ENCODE results near the gene DDIT4.

Gene DDIT4

GRCh38 chr10:72258617-72259016 lies 15.1 kb upstream of the DDIT4 start:
- TF ChIP-seq, protein P1, sequence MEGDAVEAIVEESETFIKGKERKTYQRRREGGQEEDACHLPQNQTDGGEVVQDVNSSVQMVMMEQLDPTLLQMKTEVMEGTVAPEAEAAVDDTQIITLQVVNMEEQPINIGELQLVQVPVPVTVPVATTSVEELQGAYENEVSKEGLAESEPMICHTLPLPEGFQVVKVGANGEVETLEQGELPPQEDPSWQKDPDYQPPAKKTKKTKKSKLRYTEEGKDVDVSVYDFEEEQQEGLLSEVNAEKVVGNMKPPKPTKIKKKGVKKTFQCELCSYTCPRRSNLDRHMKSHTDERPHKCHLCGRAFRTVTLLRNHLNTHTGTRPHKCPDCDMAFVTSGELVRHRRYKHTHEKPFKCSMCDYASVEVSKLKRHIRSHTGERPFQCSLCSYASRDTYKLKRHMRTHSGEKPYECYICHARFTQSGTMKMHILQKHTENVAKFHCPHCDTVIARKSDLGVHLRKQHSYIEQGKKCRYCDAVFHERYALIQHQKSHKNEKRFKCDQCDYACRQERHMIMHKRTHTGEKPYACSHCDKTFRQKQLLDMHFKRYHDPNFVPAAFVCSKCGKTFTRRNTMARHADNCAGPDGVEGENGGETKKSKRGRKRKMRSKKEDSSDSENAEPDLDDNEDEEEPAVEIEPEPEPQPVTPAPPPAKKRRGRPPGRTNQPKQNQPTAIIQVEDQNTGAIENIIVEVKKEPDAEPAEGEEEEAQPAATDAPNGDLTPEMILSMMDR (IDR thresholded peaks at IDR 0.05) = no peak
- Histone ChIP-seq H3K27me3 (no peaks in the 10 kb centered on the region), H3K9me3 (no peaks in the 10 kb centered on the region), H3K4me1 (ENCODE audit: control insufficient read depth in 1 of 2, insufficient read depth in 1 of 2, low read depth in 1 of 2, low read length in 1 of 2) (peaks cover 29 to 38% of the 10 kb centered on the region in 2 experiments), H3K36me3 (no peaks in the 10 kb centered on the region), H3K4me3 (ENCODE audit: low read depth in 1 of 2, low read length in 1 of 2) (no peak overlapping the region), H3K27ac (no peak overlapping the region)

GRCh38 chr10:72259491-72260238 lies 14.1 kb upstream of the DDIT4 start:
- H3K27ac ChIP-seq = no peak overlapping the region
- TF ChIP-seq, protein P1 (IDR thresholded peaks at IDR 0.05) = no peak
- no peaks in the 10 kb centered on the region for H3K27me3 ChIP-seq
- no peaks in the 10 kb centered on the region for H3K9me3 ChIP-seq
- H3K4me1 ChIP-seq (ENCODE audit: control insufficient read depth in 1 of 2, insufficient read depth in 1 of 2, low read depth in 1 of 2, low read length in 1 of 2) = peaks cover 29 to 35% of the 10 kb centered on the region in 2 experiments
- no peak overlapping the region for H3K4me3 ChIP-seq (ENCODE audit: low read depth in 1 of 2, low read length in 1 of 2)
- H3K36me3 ChIP-seq = no peaks in the 10 kb centered on the region

GRCh38 chr10:72260239-72260975 lies 13.3 kb upstream of the DDIT4 start:
- no peaks in the 10 kb centered on the region for H3K36me3 ChIP-seq
- TF ChIP-seq, protein P1 (IDR thresholded peaks at IDR 0.05) = no peak
- no peaks in the 10 kb centered on the region for H3K27me3 ChIP-seq
- peak overlapping the region; percentile 22 for H3K27ac ChIP-seq
- peak overlapping the region; percentile 62 to 65 for H3K4me3 ChIP-seq (ENCODE audit: low read depth in 1 of 2, low read length in 1 of 2)
- H3K9me3 ChIP-seq = no peaks in the 10 kb centered on the region
- H3K4me1 ChIP-seq (ENCODE audit: control insufficient read depth in 1 of 2, insufficient read depth in 1 of 2, low read depth in 1 of 2, low read length in 1 of 2) = peaks cover 21 to 28% of the 10 kb centered on the region in 2 experiments

DNA sequence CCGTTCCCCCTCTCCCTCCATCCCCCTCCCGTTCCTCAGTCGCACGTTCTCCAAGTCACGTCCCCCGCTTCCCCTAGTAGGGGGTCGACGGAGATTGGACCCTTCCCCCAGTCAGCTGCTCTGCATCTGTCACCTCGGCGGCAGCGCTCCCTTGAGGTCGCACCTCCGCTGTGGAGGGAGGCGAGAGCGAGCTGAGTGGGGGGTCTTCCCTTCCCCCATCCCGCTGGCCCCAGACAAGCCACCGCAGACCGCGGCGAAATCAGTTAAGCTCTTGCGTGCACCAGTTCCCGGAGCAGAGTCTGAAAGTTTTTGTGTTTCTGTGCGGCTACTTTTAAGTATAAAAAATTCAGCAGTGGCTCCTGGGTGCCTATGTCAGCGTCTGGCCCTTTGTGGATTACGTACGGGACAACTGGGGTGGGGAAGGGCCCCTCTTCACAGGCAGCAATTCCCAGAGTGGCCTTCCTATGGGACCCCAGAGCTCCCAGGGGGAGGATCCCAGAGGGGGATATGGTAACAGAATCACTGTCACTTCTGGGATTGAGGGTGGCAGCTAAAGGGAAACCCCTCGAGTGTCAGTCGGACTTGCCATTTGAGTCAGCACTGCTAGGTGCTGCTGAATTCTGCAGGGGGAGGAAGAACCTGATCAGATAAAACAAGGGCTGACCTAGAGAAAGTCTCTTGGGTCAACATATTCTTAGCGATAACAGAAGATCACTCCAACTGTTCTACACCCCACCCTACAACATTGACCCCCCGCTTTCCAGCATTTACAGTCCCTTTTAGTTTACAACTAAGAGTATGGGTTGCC lies 12.5 kb upstream of the DDIT4 start:
- H3K4me3 ChIP-seq (ENCODE audit: low read depth in 1 of 2, low read length in 1 of 2) = peak overlapping the region; percentile 62 to 65

More for the DNA sequence above, 12.5 kb upstream of the DDIT4 start:
- H3K36me3 ChIP-seq = no peaks in the 10 kb centered on the region
- H3K4me1 ChIP-seq (ENCODE audit: control insufficient read depth in 1 of 2, insufficient read depth in 1 of 2, low read depth in 1 of 2, low read length in 1 of 2) = peaks cover 21 to 28% of the 10 kb centered on the region in 2 experiments
- H3K27ac ChIP-seq = peak overlapping the region; percentile 22
- H3K27me3 ChIP-seq = no peaks in the 10 kb centered on the region
- no peaks in the 10 kb centered on the region for H3K9me3 ChIP-seq
- TF ChIP-seq, protein P1 (IDR thresholded peaks at IDR 0.05) = no peak
